Mammary epithelial cell (primary cell): ENCODE data around the gene CELF4.

Experiments used
- CTCF ChIP-seq, 2 donors: IDR thresholded peaks in 1 of 2; conservative IDR thresholded peaks in 1 of 2; 2 replicates each; pipeline ENCODE4 v1.5.1; 2011 to 2012; ENCODE audit warnings: inconsistent platforms in 2 of 2, low read length in 2 of 2, mild to moderate bottlenecking in 2 of 2, control low read depth in 1 of 2, low read depth in 1 of 2; ENCODE audit not compliant: insufficient read depth in 1 of 2; ENCODE audit errors: extremely low read depth in 1 of 2
- EZH2 ChIP-seq: IDR thresholded peaks from 2 replicates; pipeline ENCODE4 v1.6.1; 2012; ENCODE audit warnings: low read length, inconsistent platforms, borderline replicate concordance

GRCh38 chr18:37533647-37534584 lies 31.7 kb downstream of the CELF4 start:
- TF ChIP-seq CTCF (conservative IDR thresholded peaks at IDR 0.05 in 1 of 2, IDR thresholded peaks at IDR 0.05 in 1 of 2; ENCODE audit: extremely low read depth in 1 of 2, insufficient read depth in 1 of 2, low read depth in 1 of 2, low read length in 2 of 2) (peak in 1 of 2 donors; percentile 24), EZH2 (no peak)
